Right forelimb (tissue), 1 donor: ENCODE results near the gene SLC6A8.
"Not testable (repeated sequence)": the region's sequence is repeated elsewhere in the genome, so short reads cannot be mapped to it uniquely, and the experiment has no call there.

Experiments
- DNase-seq: peaks from one replicate; pipeline ENCODE4 v3.0.0-alpha.2; 2018

The SLC6A8 gene

DNA sequence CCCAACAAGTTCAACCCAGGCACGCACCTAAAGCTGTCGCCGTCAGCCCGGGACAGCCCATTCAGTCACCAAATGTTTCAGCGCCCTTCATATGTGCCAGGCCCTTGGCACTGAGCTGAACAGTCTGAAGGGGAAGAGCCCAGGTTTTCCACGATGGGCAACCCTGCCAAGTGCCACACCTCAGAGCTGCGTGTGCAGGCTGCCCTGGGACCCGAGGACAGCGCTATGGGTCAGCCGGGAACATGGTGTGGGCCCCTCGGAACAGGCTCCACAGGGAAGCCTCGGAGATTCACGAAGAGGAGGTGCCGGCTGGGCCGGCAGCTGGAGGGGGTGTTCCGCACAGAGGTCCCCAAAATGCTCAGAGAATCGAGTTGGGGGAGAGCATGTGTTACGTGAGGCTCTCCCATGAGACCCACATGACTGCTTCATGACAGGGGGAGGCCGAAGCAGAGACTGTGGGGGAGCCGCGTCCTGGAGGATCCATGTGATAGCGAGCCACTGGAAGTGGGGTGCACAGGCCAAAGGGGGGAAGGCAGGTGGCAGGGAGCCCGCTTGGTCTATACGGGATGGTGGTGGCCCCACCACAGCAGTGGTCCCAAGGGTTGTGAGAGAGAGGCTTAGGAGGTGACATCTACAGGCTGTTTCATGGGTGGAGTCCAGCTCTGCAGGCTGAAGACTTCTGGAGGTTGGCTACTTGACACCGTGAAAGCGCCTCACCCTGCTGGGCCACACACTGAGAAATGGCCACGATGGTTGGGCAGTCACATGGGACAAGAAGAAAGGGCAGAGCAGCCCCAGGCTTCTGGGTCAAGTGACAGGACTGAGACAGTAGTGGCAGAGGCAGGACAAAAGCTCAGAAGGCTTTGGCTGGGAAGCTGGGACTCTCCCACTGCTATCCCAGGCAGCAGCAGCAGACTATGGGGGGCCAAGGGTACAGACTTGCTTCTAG lies 22.3 kb downstream of the SLC6A8 start:
- DNase-seq = no peak

DNA sequence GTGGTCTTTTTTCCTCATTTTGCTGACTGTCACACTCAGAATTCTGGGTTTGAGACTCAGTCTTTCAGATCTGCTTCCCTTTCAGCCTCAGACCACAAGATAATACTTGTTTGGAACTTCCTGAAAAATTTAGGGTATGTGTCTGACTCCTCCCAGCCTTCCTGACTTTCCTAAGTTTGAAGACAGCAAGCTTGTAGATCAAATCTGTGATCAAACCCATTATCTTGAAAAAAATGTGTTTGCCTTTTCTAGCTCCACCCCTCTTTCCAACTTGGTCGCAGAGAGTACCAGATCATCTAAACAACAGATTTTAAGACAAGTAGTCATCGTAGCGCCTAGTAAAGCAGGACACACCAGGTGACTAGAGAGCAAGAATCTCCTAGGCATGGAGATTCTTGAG lies 26.5 kb downstream of the SLC6A8 start:
- no peak for DNase-seq

DNA sequence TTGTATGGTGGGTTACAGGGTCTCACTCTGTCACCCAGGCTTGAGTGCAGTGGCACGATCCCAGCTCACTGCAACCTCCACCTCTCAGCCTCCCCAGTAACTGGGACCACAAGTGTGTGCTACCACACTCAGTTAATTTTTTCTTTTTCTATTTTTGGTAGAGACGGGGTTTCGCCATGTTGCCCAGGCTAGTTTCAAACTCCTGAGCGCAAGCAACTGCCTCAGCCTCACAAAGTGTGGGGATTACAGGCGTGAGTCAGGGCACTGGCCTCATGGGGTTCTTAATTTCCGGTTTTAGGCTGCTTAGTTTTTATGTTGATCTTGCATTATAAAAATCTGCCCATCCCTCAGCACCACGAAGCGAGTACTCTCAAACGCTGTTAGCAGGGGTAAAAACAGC lies 29.7 kb downstream of the SLC6A8 start:
- DNase-seq = no peak

- no peak for DNase-seq
Measured at GRCh38 chrX:153719238-153719637, 31.5 kb downstream of the SLC6A8 start.

GRCh38 chrX:153719701-153720100 lies 32.0 kb downstream of the SLC6A8 start:
- DNase-seq = no peak

DNA sequence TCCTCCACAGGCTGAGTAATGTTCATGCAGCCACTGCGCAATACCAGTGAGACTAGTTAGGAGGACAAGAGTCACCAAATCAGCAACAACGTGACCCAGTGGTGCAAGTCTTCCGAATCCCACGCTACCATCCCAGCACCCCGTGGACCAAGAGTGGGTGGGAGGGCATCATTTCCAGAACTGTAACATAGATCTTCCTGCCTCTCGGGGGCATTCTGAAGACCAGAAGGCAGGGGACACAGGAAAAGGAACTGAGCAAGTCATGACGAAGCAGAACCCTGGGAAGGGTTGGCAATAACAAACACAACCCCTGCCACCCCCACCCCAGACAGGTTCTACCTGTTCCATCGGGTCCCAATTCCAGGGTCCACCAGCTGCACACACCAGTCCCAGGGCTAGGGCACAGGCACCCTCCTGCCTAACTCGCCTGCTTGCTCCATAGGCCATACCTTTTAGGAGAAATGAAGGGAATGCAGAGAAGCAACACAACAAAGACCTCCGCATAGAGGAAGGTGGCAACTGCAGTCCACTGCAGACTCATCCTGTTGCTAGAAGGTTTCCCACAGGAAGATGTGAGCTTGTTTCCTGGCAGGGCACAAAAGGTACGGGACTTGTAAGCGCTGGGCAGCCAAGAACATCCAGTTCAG lies 35.1 kb downstream of the SLC6A8 start:
- DNase-seq = no peak

- DNase-seq = no peak
Measured at GRCh38 chrX:153723351-153724251, 35.9 kb downstream of the SLC6A8 start.

DNA sequence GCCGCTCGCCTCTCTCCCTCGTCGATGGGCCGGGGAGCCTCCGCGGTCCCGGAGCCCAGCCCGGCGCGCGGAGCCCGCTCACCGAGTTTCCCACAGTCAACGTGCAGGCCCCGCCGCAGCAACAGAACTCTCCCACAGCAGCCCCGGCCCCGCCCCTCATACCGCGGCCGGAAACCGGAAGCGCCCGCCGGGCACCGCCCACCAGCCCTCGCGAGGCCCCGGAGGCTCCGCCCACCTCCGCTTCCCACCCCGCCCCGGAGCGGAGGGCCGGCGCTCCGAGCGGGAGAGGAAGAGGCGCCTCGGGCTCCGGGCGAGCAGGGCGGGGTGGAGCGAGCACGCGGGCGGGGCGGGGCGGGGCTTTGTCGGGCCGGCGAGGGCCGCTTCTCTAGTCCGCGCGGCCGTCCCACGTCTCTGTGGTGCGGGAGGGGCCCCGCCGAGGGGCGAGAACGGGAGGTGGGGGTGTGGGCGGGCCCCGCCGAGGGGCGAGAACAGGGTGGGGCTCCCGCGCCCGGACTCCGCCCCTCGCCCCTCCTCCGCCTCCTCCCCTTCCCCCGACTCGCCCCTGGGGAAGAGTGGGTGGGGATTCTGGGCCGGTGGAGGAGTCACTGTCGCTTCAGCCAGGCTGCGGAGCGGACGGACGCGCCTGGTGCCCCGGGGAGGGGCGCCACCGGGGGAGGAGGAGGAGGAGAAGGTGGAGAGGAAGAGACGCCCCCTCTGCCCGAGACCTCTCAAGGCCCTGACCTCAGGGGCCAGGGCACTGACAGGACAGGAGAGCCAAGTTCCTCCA lies 36.7 kb downstream of the SLC6A8 start, which contains the start of the genes ABCD1 and BCAP31:
TSS of gene ABCD1 (plus strand) at position 605 of the 787 bp plus-strand sequence. CDS start 411 bp downstream, outside the sequence.
TSS of gene BCAP31 (minus strand) at position 136 of the 787 bp plus-strand sequence. CDS start 1,143 bp downstream, outside the sequence.
- DNase-seq = peak; percentile 90

- no peak for DNase-seq
Measured at GRCh38 chrX:153725039-153725831, 37.5 kb downstream of the SLC6A8 start.

- DNase-seq = no peak
Measured at GRCh38 chrX:153725832-153726285, 38.1 kb downstream of the SLC6A8 start.

DNA sequence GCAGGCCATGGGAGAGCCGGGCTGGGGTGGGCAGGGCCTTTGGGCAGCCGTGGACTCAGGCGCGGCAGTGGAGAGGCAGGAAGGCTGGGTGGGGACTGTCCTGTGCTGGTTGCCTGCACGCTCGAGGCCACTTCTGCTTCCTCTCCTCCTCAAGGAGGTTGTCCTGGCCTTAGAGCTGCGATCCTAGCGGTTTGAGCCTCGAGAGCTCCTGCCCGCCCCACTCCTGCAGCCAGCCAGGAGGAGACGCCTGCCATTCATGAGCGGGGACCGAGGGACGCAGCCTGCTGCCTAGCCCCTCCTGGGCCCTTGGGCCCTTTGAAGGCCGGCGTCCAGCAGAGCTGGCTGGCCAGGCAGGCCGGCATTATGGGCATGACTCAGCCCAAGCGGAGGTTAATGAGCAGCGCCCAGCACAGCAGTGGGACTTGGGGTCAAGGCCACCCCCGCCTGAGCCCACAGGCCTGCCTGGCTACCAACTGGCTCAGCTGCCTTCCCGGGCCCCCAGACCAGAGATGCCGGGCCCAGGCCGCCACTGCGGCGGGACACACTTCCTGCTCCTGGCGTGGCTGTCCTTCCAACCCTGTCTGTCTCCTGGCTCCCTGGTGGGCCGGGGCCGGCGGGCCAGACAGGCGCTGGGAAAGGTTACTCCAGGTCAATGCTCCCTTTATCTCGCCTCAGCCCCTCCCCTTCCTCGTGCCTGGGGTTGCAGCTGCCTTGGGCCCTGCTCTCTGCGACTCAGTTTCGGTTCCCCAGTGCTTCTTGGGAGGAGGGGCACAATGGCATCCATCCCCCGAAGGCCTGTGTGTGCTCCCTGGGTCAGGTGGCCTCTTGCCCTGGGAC lies 38.8 kb downstream of the SLC6A8 start:
- no peak for DNase-seq

GRCh38 chrX:153727123-153727931 lies 39.6 kb downstream of the SLC6A8 start:
- no peak for DNase-seq

- no peak for DNase-seq
Measured at GRCh38 chrX:153728095-153728494, 40.4 kb downstream of the SLC6A8 start.

DNA sequence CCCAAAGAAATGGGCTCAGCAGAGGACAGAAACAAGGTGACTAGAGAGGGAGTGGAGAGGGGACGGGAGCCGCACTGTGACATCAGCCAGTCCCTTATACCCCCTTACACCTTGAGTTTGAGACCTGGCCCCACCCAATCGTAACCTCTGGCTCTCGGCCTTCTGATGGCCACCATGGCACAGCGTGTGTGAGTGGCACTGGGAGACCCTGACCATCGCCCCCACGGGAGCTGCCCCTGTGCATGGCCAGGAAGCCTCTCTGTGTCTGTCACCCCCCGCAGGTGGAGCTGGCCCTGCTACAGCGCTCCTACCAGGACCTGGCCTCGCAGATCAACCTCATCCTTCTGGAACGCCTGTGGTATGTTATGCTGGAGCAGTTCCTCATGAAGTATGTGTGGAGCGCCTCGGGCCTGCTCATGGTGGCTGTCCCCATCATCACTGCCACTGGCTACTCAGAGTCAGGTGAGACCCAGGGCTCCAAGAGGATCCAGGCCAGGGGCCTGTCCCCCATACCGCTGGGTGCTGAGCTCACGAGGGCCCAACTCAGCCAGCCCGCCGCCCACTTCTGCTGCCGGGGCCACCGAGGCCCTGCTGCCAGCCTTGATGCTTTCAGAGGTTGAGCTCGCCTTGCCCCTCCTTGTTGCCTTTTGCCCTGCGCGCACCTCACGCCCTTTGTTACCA lies 41.4 kb downstream of the SLC6A8 start:
- no peak for DNase-seq

GRCh38 chrX:153730115-153730514 lies 42.4 kb downstream of the SLC6A8 start:
- DNase-seq = not testable (repeated sequence)

- DNase-seq = no peak
Measured at GRCh38 chrX:153731117-153731844, 43.6 kb downstream of the SLC6A8 start.

- no peak for DNase-seq
Measured at GRCh38 chrX:153731845-153732215, 44.1 kb downstream of the SLC6A8 start.

- no peak for DNase-seq
Measured at GRCh38 chrX:153732401-153732800, 44.7 kb downstream of the SLC6A8 start.
